ENCODE measurements around the gene BBC3.

- no peak for TF ChIP-seq CTCF (IDR thresholded peaks at IDR 0.05)
- TF ChIP-seq, protein P1, sequence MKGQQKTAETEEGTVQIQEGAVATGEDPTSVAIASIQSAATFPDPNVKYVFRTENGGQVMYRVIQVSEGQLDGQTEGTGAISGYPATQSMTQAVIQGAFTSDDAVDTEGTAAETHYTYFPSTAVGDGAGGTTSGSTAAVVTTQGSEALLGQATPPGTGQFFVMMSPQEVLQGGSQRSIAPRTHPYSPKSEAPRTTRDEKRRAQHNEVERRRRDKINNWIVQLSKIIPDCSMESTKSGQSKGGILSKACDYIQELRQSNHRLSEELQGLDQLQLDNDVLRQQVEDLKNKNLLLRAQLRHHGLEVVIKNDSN (CRISPR knock-in tag; IDR thresholded peaks at IDR 0.05) = peak; percentile 28; the same call in 1 of the 2 replicates
Observed at GRCh38 chr19:47209319-47210179, 21.4 kb downstream of the BBC3 start.

Data from WTC11 (cell line).